Muscle of arm (tissue), 12 donors: ENCODE results near the gene SELPLG. TPM values are rescaled to one million over a fixed set of nuclear protein-coding genes. Genes with fewer than 3 reads are reported as not detected.
"Not testable (repeated sequence)": the region's sequence is repeated elsewhere in the genome, so short reads cannot be mapped to it uniquely, and the experiment has no call there.

Experiments used
- DNase-seq: peaks from one replicate; pipeline ENCODE4 v3.0.0-alpha.2; 2013
- polyA plus RNA-seq, 12 donors: library from polyadenylated mRNA; unstranded; fragments of 120-200 nt; gene quantifications; one replicate each; pipeline ENCODE4 v1.2.1, GENCODE V29; 2013; ENCODE audit not compliant: insufficient read length in 12 of 12

Gene SELPLG
- polyA plus RNA-seq, 12 donors, result 3.0 to 11.3 (median 4.4) TPM; not detected in 1

DNA sequence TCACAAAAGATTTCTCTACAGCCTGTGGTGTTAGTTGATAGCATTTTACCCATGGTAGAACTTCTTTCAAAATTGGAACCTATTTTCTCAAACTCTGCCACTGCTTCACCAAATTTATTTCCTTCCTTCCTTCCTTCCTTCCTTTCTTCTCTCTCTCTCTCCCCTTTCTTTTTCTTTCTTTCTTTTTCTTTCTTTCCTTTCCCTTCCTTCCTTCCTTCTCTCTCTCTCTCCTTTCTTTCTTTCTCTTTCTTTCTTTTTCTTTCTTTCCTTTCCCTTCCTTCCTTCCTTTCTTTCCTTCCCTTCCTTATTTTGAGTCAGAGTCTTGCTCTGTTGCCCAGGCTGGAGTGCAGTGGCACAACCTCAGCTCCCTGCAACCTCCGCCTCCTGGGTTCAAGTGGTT is 59.4 kb downstream of the SELPLG start:
- not testable (repeated sequence) for DNase-seq

DNA sequence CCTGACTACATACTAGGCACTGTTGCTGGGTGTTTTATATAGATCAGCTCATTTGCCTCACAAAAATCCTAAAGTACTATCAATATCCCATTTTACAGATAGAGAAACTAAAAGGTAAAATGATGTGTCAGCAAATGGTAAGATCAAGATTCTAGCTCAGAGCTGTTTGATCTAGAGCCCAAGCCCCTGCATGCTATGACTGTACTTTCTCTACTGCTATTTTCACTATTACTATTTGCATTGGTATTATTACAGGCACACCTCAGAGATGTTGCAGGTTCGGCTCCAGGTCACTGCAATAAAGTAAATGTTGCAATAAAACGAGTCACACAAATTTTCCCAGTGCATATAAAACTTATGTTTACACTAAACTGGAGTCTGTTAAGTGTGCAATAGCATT is 60.4 kb downstream of the SELPLG start:
- no peak for DNase-seq

DNA sequence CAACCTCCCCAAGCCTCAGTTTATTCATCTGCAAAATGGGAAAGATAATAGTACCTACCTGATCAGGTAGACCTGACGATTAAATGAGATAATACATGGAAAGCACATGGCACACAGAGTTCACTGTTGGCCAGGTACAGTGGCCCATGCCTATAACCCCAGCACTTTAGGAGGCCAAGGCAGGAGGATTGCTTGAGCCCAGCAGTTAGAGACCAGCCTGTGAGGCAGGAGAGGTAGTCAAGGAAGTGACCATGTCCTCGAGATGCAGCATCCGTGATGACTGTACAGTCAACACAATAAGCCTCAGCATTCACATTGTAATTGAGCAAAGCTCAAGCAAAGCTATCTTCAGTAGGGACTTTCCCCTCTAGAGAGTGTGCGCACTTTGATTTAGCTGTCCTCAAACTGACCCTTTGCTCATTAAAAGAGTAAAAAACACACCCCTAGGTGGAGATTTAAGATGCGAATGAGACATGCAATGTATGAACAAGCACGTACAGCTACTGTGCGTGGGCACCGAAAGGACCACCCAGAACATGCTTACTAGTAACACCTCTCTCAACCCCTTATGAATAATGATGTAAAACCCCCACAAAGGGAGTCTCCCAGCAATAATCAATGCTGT is 61.4 kb downstream of the SELPLG start:
- DNase-seq, result no peak

Other genes with a start within 250 kb of the SELPLG start
- gene FICD, start 118.6 kb downstream of the SELPLG start, polyA plus RNA-seq, result 1 to 10 TPM in 10 of 12 donors, not detected in 2; 1.4 to 3.4 (median 2.4) TPM
- gene SART3, start 72.7 kb downstream of the SELPLG start, polyA plus RNA-seq, result 10 to 100 TPM in 11 of 12 donors, not detected in 1; 20.0 to 41.8 (median 34.3) TPM
- 100 to 1,000 TPM in 2 of 12 donors, 10 to 100 TPM in 9, not detected in 1; 86.1 to 105 (median 96.3) TPM for gene ISCU, start 71.3 kb downstream of the SELPLG start, polyA plus RNA-seq
- gene TMEM119, start 35.8 kb downstream of the SELPLG start, polyA plus RNA-seq, result 10 to 100 TPM in 11 of 12 donors, not detected in 1; 24.3 to 76.7 (median 34.3) TPM
- 100 to 1,000 TPM in 1 of 12 donors, 10 to 100 TPM in 10, not detected in 1; 62.7 to 117 (median 90.9) TPM for gene CORO1C, start 97.6 kb upstream of the SELPLG start, polyA plus RNA-seq
- gene SSH1, start 223.7 kb upstream of the SELPLG start, polyA plus RNA-seq, result 10 to 100 TPM in 11 of 12 donors, not detected in 1; 16.7 to 28.5 (median 19.9) TPM
- under 1 TPM in 6 of 12 donors, not detected in 6; 0.11 to 0.40 (median 0.25) TPM for gene DAO, start 246.2 kb upstream of the SELPLG start, polyA plus RNA-seq